ENCODE results near the gene HDAC1.

DNA sequence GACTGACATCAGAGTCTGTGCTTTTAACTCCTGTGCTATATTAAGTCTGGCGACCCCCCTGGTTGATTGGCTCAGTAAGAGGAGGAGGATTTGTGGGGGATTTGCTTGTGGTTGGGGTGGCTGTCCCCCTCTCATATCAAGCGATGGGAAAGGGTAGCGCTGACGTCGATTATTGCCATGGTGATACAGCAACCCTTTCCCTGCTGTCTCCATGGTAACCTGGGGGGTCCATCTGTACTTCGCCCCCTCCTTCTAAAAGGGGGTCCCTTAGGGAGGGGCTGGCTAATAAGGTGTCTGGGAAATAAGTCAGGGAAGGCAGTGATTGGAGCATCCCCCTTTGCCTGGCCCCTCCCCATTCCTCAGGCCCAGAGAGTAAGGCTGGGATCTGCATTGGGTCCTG lies 65.7 kb downstream of the HDAC1 start:
- TF ChIP-seq, protein P1, sequence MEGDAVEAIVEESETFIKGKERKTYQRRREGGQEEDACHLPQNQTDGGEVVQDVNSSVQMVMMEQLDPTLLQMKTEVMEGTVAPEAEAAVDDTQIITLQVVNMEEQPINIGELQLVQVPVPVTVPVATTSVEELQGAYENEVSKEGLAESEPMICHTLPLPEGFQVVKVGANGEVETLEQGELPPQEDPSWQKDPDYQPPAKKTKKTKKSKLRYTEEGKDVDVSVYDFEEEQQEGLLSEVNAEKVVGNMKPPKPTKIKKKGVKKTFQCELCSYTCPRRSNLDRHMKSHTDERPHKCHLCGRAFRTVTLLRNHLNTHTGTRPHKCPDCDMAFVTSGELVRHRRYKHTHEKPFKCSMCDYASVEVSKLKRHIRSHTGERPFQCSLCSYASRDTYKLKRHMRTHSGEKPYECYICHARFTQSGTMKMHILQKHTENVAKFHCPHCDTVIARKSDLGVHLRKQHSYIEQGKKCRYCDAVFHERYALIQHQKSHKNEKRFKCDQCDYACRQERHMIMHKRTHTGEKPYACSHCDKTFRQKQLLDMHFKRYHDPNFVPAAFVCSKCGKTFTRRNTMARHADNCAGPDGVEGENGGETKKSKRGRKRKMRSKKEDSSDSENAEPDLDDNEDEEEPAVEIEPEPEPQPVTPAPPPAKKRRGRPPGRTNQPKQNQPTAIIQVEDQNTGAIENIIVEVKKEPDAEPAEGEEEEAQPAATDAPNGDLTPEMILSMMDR (IDR thresholded peaks at IDR 0.05; ENCODE audit: borderline replicate concordance, extremely low read depth, low read length, poor library complexity, severe bottlenecking), result no peak
- no peak for TF ChIP-seq EZH2 (IDR thresholded peaks at IDR 0.05; ENCODE audit: borderline replicate concordance, low read depth, low read length, severe bottlenecking)

All from DND-41 (cell line).